ENCODE results near the gene GNB1L.

The GNB1L gene

DNA sequence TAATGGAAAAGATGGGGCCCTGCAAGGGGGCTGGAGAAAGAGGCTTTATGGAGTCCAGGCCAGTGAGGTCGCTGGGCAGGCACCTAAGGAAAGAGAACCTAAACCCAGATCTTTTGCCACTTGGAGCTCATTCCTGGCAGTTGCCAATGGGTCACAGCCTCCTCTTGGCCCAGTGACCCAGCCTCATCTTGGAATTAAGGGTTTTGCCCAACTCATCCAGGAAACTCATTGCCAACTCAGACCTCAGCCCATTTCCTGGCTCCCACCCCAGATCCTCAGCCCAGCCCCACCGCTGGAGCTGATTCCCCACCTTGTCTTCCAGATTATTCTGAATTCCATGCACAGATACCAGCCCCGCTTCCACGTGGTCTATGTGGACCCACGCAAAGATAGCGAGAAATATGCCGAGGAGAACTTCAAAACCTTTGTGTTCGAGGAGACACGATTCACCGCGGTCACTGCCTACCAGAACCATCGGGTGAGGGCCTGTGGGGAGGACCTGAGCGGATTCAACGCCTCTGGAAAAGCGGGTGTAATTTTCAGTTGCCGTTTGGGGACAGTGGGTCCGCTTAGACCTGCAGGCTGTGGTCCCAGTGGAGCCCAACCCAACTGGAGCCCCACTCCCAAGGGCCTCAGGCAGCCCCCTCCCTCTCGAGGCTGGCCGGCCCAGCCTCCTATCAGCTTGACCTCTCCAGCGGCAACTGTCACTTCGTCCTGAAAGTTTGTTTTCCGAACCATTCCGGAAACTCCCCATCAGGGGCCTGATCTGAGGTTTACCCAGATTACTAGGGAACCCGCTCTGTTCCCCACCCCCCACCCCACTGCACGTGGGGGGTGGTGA is 89.8 kb downstream of the GNB1L start:
- DNase-seq (ENCODE audit: insufficient read length, low spot score) (no peak), FAIRE-seq (no peak)
- no peak for TF ChIP-seq POLR2A (IDR thresholded peaks at IDR 0.05; ENCODE audit: low read depth, low read length)

DNA sequence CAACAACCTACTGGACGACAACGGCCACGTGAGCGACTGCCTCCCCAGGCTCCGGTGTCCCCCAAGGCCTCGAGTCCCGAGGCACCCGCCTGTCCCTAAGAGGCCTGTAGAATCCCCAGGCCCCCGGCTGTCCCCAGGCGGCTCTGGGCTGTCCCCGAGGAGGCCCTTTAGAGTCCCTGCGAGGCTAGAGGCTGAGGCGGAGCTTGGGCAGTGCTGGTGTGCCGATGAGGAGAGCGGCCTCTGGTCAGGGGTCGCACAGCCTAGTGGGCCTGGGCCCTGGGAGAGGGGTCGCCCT is 90.4 kb downstream of the GNB1L start:
- DNase-seq (ENCODE audit: insufficient read length, low spot score) = no peak
- no peak for TF ChIP-seq POLR2A (IDR thresholded peaks at IDR 0.05; ENCODE audit: low read depth, low read length)
- no peak for FAIRE-seq

DNA sequence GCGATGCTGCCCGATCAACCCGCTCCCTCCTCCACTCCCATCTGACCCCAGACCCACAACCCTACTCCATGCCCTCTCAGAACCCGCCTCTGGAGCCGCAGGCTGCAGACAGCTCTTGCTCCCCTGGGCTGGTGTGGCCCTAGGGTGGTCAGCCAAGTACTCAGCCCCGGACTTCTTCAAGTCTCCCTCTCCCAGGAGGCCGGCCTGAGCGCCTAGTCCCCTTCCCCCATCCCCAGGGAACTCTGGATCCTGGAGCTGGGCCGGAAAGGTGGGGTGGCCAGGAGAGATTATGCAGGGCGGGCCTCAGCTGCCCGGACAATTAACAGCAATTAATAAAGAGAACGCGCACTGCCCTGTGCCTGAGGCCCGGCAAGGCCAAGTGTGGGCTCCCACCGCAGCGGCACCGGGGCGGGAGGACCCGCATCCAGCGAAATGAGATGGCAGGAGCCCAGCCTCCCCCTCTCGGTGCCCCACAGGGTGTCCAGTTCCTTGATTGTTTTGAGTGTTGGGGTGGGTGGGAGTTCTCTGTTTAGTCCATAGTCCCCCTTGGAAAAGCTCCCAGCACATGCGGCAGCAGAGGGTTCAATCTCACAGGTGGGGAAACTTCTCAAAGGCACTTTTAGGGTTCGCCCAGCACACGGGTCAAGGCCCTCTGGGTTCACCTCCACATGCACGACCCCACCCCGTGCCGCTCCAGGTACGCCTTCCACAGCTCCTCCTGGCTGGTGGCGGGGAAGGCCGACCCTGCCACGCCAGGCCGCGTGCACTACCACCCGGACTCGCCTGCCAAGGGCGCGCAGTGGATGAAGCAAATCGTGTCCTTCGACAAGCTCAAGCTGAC is 91.0 kb downstream of the GNB1L start:
- DNase-seq (ENCODE audit: insufficient read length, low spot score) (no peak), FAIRE-seq (no peak)
- TF ChIP-seq POLR2A (IDR thresholded peaks at IDR 0.05; ENCODE audit: low read depth, low read length) = no peak

DNA sequence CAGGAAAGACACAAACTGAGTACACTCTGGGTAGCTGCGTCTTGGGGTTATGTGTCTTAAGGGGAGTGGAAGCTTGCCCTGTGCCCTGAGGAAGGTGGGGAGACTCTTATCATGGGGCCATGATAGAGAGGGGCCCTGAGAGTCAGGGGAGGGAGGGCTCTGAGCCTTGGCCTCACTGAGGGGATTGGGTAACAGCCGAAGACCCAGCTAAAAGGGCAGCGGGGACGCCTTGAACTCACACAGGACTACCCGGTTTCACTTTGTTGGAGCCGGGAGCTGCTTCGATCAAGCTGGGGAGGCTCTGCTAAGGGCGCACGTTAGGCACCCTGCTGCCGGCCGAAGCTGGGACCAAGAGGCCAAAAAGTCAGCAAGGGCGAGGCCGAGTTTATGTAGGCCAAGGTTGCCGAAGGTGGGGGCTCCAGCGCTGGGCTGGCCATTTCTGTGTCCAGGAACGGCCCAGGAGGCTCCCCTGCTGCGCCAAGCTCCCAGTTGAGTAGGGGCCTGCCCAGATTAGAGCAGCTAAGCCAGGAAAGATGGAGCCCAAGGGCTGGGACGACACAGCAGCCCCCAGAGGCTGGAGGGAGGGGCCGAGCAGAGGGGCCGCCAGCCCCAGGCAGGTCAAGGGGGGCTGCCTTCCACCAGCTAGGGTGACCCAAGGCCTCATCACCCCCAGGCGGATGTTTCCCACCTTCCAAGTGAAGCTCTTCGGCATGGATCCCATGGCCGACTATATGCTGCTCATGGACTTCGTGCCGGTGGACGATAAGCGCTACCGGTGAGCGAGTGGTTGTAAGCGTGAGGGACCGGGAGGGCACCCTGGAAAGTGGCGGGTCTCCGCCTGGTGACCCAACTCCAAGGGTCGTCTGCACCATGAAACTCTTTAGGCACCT is 91.9 kb downstream of the GNB1L start:
- DNase-seq (ENCODE audit: insufficient read length, low spot score) = no peak
- TF ChIP-seq POLR2A (IDR thresholded peaks at IDR 0.05; ENCODE audit: low read depth, low read length) = no peak
- FAIRE-seq = no peak

DNA sequence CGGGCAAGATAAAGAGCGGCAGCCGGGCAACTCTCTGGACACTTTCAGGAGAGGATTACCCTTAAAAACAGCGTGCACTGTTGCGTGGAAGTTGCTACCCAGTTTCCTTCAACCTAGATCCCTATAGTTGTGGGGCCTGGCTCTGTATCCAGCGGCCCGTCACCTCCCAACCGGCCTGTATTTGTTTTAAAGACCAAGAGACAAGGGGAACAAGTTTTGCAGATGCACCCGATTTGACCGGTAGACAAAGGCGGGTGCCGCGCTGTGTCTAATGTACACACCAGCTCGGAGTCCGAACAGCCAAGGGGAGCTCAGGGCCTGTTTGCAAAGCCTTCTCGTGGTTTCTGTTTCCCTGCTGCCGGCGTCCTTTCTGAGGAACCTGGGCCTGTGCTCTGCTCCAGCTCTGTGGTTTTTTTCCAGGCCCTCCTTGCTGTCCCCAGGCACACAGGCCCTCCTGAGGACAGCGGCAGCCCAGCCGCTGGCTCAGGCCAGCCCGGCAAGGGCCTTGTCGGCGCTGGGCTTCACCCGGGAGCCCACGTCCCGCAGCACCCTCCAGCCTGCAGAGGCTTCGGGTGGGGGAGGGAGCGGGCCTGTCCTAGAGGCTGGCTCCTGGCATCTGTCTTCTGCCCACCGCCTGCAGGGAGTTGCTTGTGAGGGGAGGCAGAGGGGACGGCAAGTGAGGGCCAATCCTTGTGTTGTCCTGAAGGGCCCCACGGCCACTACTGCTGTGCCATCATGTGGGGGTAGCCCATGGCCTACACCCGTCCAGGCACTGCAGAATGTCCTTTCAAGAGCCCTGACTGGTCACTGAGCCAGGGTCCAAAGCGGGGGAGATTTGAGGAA is 92.7 kb downstream of the GNB1L start:
- no peak for DNase-seq (ENCODE audit: insufficient read length, low spot score)
- no peak for FAIRE-seq

DNA sequence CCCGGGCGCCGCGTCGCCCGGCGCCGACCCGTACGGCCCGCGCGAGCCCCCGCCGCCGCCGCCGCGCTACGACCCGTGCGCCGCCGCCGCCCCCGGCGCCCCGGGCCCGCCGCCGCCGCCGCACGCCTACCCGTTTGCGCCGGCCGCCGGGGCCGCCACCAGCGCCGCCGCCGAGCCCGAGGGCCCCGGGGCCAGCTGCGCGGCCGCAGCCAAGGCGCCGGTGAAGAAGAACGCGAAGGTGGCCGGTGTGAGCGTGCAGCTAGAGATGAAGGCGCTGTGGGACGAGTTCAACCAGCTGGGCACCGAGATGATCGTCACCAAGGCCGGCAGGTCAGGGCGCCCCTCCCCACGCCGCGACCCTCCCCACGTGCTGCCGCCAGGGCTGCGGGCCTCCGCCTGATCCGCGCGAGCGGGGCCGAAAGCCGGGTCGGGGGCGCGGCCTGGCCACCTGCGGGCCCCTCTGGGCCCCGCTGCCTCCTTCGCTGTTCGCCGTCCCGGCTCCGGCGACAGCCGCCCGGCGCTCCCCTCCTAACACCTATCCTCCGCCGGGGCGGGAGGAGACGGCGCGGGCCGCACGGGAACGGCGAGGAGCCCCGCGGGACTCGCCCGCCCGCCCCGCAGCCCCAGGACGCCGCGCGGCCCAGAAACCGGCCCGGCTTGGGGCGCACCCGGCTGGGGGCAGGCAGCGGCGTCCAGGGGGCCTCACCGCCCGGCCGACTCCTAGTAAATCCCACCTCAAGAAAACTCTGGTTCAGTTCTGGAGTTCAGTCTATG is 93.5 kb downstream of the GNB1L start:
- no peak for FAIRE-seq
- DNase-seq (ENCODE audit: insufficient read length, low spot score) = no peak
- TF ChIP-seq POLR2A (IDR thresholded peaks at IDR 0.05; ENCODE audit: low read depth, low read length) = no peak

More for the DNA sequence above, 92.7 kb downstream of the GNB1L start:
- TF ChIP-seq POLR2A (IDR thresholded peaks at IDR 0.05; ENCODE audit: low read depth, low read length) = no peak

DNA sequence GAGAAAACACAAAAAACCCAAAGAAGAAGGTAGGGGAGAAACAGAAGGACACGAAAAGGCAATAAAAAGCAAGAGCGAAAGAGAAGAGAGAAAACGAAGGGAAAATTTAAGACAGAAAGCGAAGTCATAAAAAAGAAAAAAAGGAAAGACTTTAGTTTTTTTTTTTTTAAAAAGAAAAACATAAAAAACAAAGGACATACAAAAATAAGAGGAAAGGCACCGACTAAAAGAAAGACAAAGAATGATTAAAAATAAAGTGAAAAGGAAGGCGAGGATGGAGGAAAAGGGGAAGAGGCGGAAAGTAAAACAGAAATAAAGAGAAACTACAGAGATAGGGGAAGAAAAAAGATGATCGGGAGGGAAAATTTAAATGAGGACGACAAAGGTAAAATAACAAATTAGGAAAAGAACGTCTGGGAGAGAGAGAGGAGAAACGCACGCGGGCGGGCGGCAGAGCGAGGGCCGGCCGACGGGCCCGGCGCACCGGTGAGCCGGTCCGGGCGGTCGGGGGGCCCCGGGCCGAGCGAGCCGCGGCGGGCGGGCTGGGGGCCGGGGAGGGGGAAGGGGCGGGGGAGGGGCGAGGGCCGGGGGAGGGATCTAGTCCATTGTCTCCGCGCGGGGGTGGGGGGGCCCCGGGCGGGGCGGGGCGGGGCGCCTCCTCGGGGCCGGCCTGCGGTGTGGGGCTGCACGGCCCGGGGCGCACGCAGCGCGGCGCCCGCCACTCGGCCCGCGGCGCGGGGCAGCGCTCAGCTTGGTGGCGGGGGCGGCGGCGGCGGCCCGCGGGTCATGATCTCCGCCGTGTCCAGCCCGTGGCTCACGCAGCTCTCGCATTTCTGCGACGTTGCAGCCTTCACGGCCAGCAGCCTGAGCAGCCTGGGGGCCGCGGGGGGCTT is 94.4 kb downstream of the GNB1L start, which contains the start of gene TBX1:
Gene TBX1 (plus strand): TSS at position 721 of the 893 bp plus-strand sequence. CDS start 66 bp downstream, at position 787.
- DNase-seq (ENCODE audit: insufficient read length, low spot score) = no peak
- FAIRE-seq = no peak

DNA sequence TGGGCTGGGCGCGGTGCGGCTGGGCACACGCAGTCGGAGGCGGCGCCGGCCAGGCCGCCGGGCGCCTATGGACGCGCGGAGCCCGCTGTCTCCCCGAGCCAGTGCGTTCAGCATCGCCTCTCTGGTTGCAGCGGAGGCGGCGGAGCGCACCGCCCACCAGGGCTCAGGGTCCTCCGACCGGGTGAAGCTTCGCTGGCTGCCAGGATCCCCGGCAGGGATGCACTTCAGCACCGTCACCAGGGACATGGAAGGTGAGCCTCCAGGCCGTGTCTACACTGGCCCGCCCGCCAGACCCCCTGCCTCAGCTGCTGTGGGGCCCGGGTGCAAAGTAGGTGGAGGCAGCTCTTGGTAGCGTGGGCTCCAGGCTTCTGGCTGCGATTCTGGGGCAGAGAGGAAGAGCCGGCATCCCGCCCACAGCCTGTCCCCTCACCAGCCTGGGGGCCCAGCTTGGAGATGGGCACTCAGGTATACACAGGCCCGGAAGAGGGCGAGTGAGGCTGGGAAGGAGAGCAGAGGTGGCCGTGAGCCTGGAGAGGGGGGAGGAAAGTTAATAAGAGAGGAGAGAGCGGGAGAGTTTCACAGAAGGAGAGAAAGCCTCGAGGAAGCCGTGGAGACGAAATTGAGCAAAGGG is 95.1 kb downstream of the GNB1L start:
- FAIRE-seq = no peak
- TF ChIP-seq POLR2A (IDR thresholded peaks at IDR 0.05; ENCODE audit: low read depth, low read length) = no peak
- no peak for DNase-seq (ENCODE audit: insufficient read length, low spot score)

More for the DNA sequence above, 94.4 kb downstream of the GNB1L start, which contains the start of gene TBX1:
- TF ChIP-seq POLR2A (IDR thresholded peaks at IDR 0.05; ENCODE audit: low read depth, low read length) = no peak

DNA sequence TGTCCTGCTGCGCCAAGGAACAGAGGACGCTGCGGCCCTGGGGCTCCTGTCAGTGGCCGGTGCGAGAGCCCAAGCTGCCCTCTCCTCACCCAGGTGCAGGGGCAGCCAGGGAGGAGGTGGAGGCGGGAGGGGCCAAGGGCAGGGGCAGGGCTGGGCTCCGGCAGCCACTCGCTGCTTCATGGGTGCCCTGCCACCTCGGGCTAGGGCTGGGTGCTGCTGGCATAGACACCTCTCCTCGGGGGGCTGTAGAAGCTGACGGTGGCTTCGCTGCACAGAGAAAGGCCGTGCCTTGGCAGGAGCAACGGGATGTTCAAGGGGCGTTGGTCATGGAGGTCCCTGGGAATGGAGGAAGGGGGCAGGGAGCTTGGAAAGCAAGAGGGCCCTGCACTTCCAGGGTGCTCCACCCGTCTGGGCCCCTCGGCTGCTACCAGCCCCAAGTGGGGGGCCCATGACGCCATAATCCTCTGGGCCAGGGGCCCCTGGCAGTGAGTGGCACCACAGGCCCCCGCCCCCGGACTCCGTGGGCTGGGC is 95.7 kb downstream of the GNB1L start:
- DNase-seq (ENCODE audit: insufficient read length, low spot score) = no peak
- FAIRE-seq = no peak
- TF ChIP-seq POLR2A (IDR thresholded peaks at IDR 0.05; ENCODE audit: low read depth, low read length) = no peak

DNA sequence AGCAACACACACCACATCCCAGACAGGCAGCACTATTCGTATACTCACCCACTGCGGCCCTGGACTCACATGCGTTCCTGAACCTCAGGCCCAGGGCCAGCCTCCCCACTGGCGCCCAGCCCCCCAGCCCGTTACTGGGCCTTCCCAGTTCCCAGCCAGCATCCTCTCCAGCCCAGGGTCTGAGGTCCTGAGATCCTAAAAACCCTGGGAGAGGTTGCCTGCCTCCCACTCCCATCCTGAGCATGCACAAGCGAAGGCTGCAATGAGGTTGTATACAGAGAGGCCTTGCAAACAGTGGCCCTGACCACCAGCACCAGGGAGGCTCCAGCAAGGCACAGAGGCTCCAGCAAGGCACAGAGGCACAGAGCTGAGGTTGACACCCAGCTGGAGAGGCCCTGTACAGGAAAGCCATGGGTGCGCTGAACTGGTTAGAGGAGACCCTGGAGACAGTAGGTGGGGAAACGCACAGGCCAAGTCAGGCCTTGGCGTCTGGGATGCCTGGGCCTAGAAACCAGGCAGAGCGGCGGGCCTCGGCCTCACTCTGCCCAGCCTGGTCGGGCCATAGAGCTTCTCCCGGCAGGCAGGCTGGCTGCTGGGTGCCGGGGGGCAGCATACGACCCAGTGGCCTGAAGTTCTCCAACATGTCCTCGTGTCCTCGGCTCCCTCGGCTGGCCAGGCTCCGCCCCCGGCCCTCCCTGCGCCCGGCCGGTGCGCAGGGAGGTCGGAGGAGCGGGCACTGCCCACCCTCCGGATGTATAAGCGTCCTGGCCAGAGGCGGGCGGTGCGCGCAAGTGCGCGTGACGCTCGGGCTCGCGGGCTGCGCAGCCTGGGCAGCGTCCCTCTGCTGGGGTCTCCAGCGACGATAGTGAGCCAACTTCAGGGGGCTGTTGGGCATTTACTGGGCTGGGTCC is 96.4 kb downstream of the GNB1L start:
- DNase-seq (ENCODE audit: insufficient read length, low spot score) (no peak), FAIRE-seq (no peak)
- TF ChIP-seq POLR2A (IDR thresholded peaks at IDR 0.05; ENCODE audit: low read depth, low read length) = no peak
